H1 (cell line): Measurements from ENCODE around the gene ACE. TPM values are rescaled to one million over a fixed set of nuclear protein-coding genes. Genes with fewer than 3 reads are reported as not detected.

Experiments used
- CHD7 ChIP-seq: fragments of 300-600 bp; sonication (generic); IDR thresholded peaks from 2 replicates; pipeline ENCODE4 v1.7.1; 2012; ENCODE audit warnings: low read length, moderate library complexity, mild to moderate bottlenecking, inconsistent platforms; ENCODE audit not compliant: insufficient replicate concordance
- polyA plus RNA-seq, 7 experiments: library from polyadenylated mRNA; depleted of rRNA in 3 of 7; stranded (reverse) in 5 of 7; unstranded in 2 of 7; fragments of >200 nt in 5 of 7; fragments of 200-250 nt in 2 of 7; gene quantifications; 1 replicate in 5 of 7; 2 replicates in 1 of 7; 4 replicates in 1 of 7; pipeline versions ENCODE4 v1.2.1 to v1.2.3, GENCODE V29; 2011 to 2013; ENCODE audit warnings: missing spikeins in 2 of 7, mixed read lengths in 2 of 7
- total RNA-seq: library from RNA; stranded (reverse); fragmentation: NEBNext Ultra II Directional; extraction: Animal tissue kit (Norgen Biotek cat#: 25700); gene quantifications from 2 replicates; pipeline ENCODE4 v1.2.1, GENCODE V29; 2021

Gene ACE
- total and polyA plus RNA-seq, 2 of the 8 experiments (the other 6 are each of a cell fraction or from before 2014, with no cell fraction given): 2.5 to 5.5 TPM

GRCh38 chr17:63460018-63460417 is 16.8 kb upstream of the ACE start (continued):
- no peak for TF ChIP-seq CHD7
